Measurements from ENCODE around the gene SLC45A3.

GRCh38 chr1:205677167-205677566, 3.1 kb downstream of the SLC45A3 start:
- no peak for TF ChIP-seq CTCF (IDR thresholded peaks at IDR 0.05)
- TF ChIP-seq POLR2A (IDR thresholded peaks at IDR 0.05): no peak

Data from esophagus squamous epithelium (tissue), 4 donors.